Endothelial cell of umbilical vein (primary cell): ENCODE results near the gene SLC25A33. TPM values are rescaled to one million over a fixed set of nuclear protein-coding genes. Genes with fewer than 3 reads are reported as not detected.

Experiments used
- BruUV-seq: library from RNA; stranded (reverse); fragments of 400-500 nt; replicated peaks from 2 replicates; lab custom pipeline; 2021; lab: Mats Ljungman, UMichigan
- CTCF ChIA-PET: fragments of 300-600, 350-600 bp; sonication (Branson Sonifier 250); formaldehyde crosslinking; loops from one replicate; lab custom pipeline; 2021; ENCODE audit warnings: antibody characterized with exemption, inconsistent platforms; lab: Charles Lee
- POLR2A ChIA-PET: fragments of 300-600, 350-600 bp; sonication (Branson Sonifier 250); formaldehyde crosslinking; loops from one replicate; lab custom pipeline; 2021; ENCODE audit warnings: antibody characterized with exemption, inconsistent platforms; lab: Charles Lee
- DNase-seq: peaks from one replicate; pipeline ENCODE4 v3.0.0-alpha.2; 2011; ENCODE audit warnings: low read depth, low spot score
- FAIRE-seq: peaks from 2 replicates; lab custom pipeline; 2011; peaks lifted over from hg19 to GRCh38; lab: Jason Lieb, UNC
- H2AFZ ChIP-seq: 2 replicates; pipeline ENCODE4 v1.6.0; 2012; ENCODE audit warnings: low read depth, low read length, control low read depth, inconsistent platforms
- H3K27ac ChIP-seq: 2 replicates; pipeline ENCODE4 v1.5.1; 2011; ENCODE audit warnings: low read depth, mild to moderate bottlenecking, control low read depth, low read length, moderate library complexity; ENCODE audit not compliant: insufficient read depth
- H3K27me3 ChIP-seq, 2 experiments: 2 replicates each; pipeline versions ENCODE4 v1.6.0 to v1.6.1; 2011; ENCODE audit warnings: low read length in 2 of 2, mixed read lengths in 1 of 2; ENCODE audit not compliant: control insufficient read depth in 2 of 2, insufficient read depth in 2 of 2
- H3K36me3 ChIP-seq, 2 experiments: 2 replicates in 1 of 2; 3 replicates in 1 of 2; pipeline ENCODE4 v1.5.1; 2011; ENCODE audit warnings: low read length in 2 of 2, mild to moderate bottlenecking in 1 of 2, moderate library complexity in 1 of 2; ENCODE audit not compliant: control insufficient read depth in 2 of 2, insufficient read depth in 2 of 2; ENCODE audit errors: extremely low read depth in 1 of 2
- H3K4me1 ChIP-seq: 3 replicates; pipeline ENCODE4 v1.5.1; 2011; ENCODE audit warnings: mild to moderate bottlenecking, low read length; ENCODE audit not compliant: control insufficient read depth, insufficient read depth; ENCODE audit errors: extremely low read depth
- H3K4me2 ChIP-seq: 2 replicates; pipeline ENCODE4 v1.6.1; 2011; ENCODE audit warnings: low read length, control low read depth, mixed read lengths; ENCODE audit not compliant: insufficient read depth
- H3K4me3 ChIP-seq, 3 experiments: fragments of 200-600 bp in 1 of 3; sonication (generic), shearing (Covaris generic) in 1 of 3; replicated peaks in 1 of 3; 2 replicates each; pipeline ENCODE4 v1.5.1; 2011 to 2016; ENCODE audit warnings: control low read depth in 3 of 3, low read length in 3 of 3, mild to moderate bottlenecking in 2 of 3, inconsistent platforms in 1 of 3, low read depth in 1 of 3, moderate library complexity in 1 of 3; ENCODE audit not compliant: insufficient read depth in 1 of 3
- H3K79me2 ChIP-seq: 2 replicates; pipeline ENCODE4 v1.6.0; 2012; ENCODE audit warnings: low read length, inconsistent platforms; ENCODE audit not compliant: control insufficient read depth, insufficient read depth
- H3K9ac ChIP-seq: replicated peaks from 2 replicates; pipeline ENCODE3; 2011; ENCODE audit warnings: low read length, control low read depth; ENCODE audit not compliant: insufficient read depth; ENCODE audit errors: extremely low read depth
- H3K9me1 ChIP-seq: replicated peaks from 3 replicates; pipeline ENCODE4 v1.6.0; 2011; ENCODE audit warnings: mild to moderate bottlenecking, low read length; ENCODE audit not compliant: control insufficient read depth, insufficient read depth; ENCODE audit errors: extremely low read depth
- H3K9me3 ChIP-seq: replicated peaks from 2 replicates; pipeline ENCODE4 v1.5.1; 2012; ENCODE audit warnings: low read length, inconsistent platforms; ENCODE audit not compliant: control insufficient read depth, insufficient read depth
- H4K20me1 ChIP-seq: replicated peaks from 2 replicates; pipeline ENCODE3; 2011; ENCODE audit warnings: mild to moderate bottlenecking, low read length; ENCODE audit not compliant: control insufficient read depth, insufficient read depth; ENCODE audit errors: extremely low read depth
- CTCF ChIP-seq, 2 donors: IDR thresholded peaks; 1 replicate in 1 of 2; 2 replicates in 1 of 2; pipeline ENCODE4 v1.5.1; 2011; ENCODE audit warnings: low read length in 2 of 2, mild to moderate bottlenecking in 2 of 2, moderate library complexity in 2 of 2, control low read depth in 1 of 2, inconsistent platforms in 1 of 2, low read depth in 1 of 2; ENCODE audit not compliant: insufficient read depth in 1 of 2; ENCODE audit errors: extremely low read depth in 1 of 2
- EZH2 ChIP-seq: IDR thresholded peaks from 2 replicates; pipeline ENCODE4 v1.6.1; 2012; ENCODE audit warnings: borderline replicate concordance, low read depth, mild to moderate bottlenecking, moderate library complexity, low read length, inconsistent platforms; ENCODE audit not compliant: severe bottlenecking
- FOS ChIP-seq: IDR thresholded peaks from 2 replicates; pipeline ENCODE4 v1.6.1; 2011; ENCODE audit warnings: mild to moderate bottlenecking, low read length, moderate library complexity, borderline replicate concordance; ENCODE audit not compliant: insufficient read depth
- GATA2 ChIP-seq: IDR thresholded peaks from 2 replicates; pipeline ENCODE4 v1.7.0; 2011; ENCODE audit warnings: low read depth, mild to moderate bottlenecking, moderate library complexity, mixed read lengths, low read length; ENCODE audit not compliant: insufficient read length, insufficient read depth
- JUN ChIP-seq: IDR thresholded peaks from 2 replicates; pipeline ENCODE4 v1.6.1; 2011; ENCODE audit warnings: borderline replicate concordance, low read depth; ENCODE audit not compliant: insufficient read length, insufficient read depth
- MYC ChIP-seq: IDR thresholded peaks from one replicate; pipeline ENCODE4 v1.6.1; 2011; ENCODE audit warnings: mild to moderate bottlenecking, low read depth, low read length
- POLR2A ChIP-seq: IDR thresholded peaks from 2 replicates; pipeline ENCODE4 v1.6.1; 2012; ENCODE audit warnings: low read depth, mild to moderate bottlenecking, control low read depth, low read length
- POLR2AphosphoS5 ChIP-seq: IDR thresholded peaks from 2 replicates; pipeline ENCODE4 v1.6.1; 2012; ENCODE audit warnings: low read depth, mild to moderate bottlenecking, control low read depth, low read length, moderate library complexity; ENCODE audit not compliant: insufficient read depth
- dilution Hi-C: fragments of 300-500 bp; cut with MboI; formaldehyde crosslinking; loops from one replicate; pipeline ENCODE4 v1.15.0; 2019; ENCODE audit warnings: low sequenced_read_pairs; ENCODE audit not compliant: extremely low pct_ligation_motif_present
- intact Hi-C: fragments of 100-400 bp; cut with micrococcal nuclease; formaldehyde crosslinking; loops from one replicate; pipeline ENCODE4 v1.10.0; 2022
- polyA plus RNA-seq, 4 experiments: library from polyadenylated mRNA; depleted of rRNA in 3 of 4; stranded (reverse) in 3 of 4; unstranded in 1 of 4; fragments of >200 nt; gene quantifications; 2 replicates each; pipeline versions ENCODE4 v1.2.1 to v1.2.3, GENCODE V29; 2011 to 2012; ENCODE audit warnings: missing spikeins in 1 of 4
- total RNA-seq: library from RNA; stranded (reverse); gene quantifications from 2 replicates; pipeline ENCODE4 v1.2.3, GENCODE V29; 2021
- TF ChIP-seq, protein P1 (sequence below): IDR thresholded peaks from 2 replicates; pipeline ENCODE4 v1.6.1; 2011; ENCODE audit not compliant: insufficient read depth, insufficient read length

The SLC25A33 gene
- total and polyA plus RNA-seq, 2 donors (not counting 3 experiments of a cell fraction or from before 2014, with no cell fraction given), result 3.8 to 6.6 TPM

GRCh38 chr1:9602794-9603167, 63.5 kb downstream of the SLC25A33 start:
- Histone ChIP-seq H3K27me3 (no peaks in the 10 kb centered on the region), H3K36me3 (peaks cover 0 to 28% of the 10 kb centered on the region in 2 experiments), H3K4me3 (no peak overlapping the region), H3K9me1 (no peaks in the 10 kb centered on the region), H4K20me1 (no peaks in the 10 kb centered on the region), H3K79me2 (no peaks in the 10 kb centered on the region), H2AFZ (no peak overlapping the region), H3K4me1 (no peaks in the 10 kb centered on the region), H3K9ac (no peak overlapping the region), H3K4me2 (no peak overlapping the region), H3K27ac (no peak overlapping the region), H3K9me3 (no peaks in the 10 kb centered on the region)
- no peak for FAIRE-seq
- DNase-seq, result no peak
- CTCF ChIA-PET, result no interaction called here
- dilution Hi-C loops, result no loop called here
- TF ChIP-seq FOS, result no peak
- no peak for TF ChIP-seq MYC
- TF ChIP-seq JUN, result no peak
- no peak for TF ChIP-seq POLR2A
- TF ChIP-seq, protein P1, sequence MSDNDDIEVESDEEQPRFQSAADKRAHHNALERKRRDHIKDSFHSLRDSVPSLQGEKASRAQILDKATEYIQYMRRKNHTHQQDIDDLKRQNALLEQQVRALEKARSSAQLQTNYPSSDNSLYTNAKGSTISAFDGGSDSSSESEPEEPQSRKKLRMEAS, result no peak
- TF ChIP-seq EZH2, result no peak
- TF ChIP-seq CTCF (IDR thresholded peaks at IDR 0.05; ENCODE audit: extremely low read depth in 1 of 2, insufficient read depth in 1 of 2, low read depth in 1 of 2, low read length in 2 of 2), result no peak
- no peak for TF ChIP-seq POLR2AphosphoS5
- TF ChIP-seq GATA2, result no peak
- POLR2A ChIA-PET, result no interaction called here
- BruUV-seq, result no TSS peak
- intact Hi-C loops, result no loop called here
